ENCODE data around the gene ANKRD33.

The ANKRD33 gene

GRCh38 chr12:51925346-51926063 lies 37.6 kb downstream of the ANKRD33 start:
- Histone ChIP-seq H3K27ac (ENCODE audit: low read length) (no peak overlapping the region), H3K9me3 (ENCODE audit: control insufficient read depth in 1 of 2, low read length in 2 of 2) (no peaks in the 10 kb centered on the region)

GRCh38 chr12:51926064-51926632 lies 38.2 kb downstream of the ANKRD33 start:
- H3K9me3 ChIP-seq (ENCODE audit: control insufficient read depth in 1 of 2, low read length in 2 of 2): no peaks in the 10 kb centered on the region
- H3K4me3 ChIP-seq (ENCODE audit: low read depth in 1 of 2, low read length in 2 of 2): no peak overlapping the region
- no peaks in the 10 kb centered on the region for H3K36me3 ChIP-seq (ENCODE audit: control insufficient read depth in 1 of 2, insufficient read depth in 2 of 2, low read length in 2 of 2)
- H3K27me3 ChIP-seq (ENCODE audit: low read depth, low read length): no peaks in the 10 kb centered on the region
- peak overlapping the region; percentile 60 for H3K27ac ChIP-seq (ENCODE audit: low read length)
- H3K4me1 ChIP-seq (ENCODE audit: control insufficient read depth in 1 of 2, insufficient read depth in 2 of 2, low read length in 2 of 2): peaks cover 0 to 19% of the 10 kb centered on the region in 2 donors

More at GRCh38 chr12:51925346-51926063, 37.6 kb downstream of the ANKRD33 start:
- Histone ChIP-seq H3K36me3 (ENCODE audit: control insufficient read depth in 1 of 2, insufficient read depth in 2 of 2, low read length in 2 of 2) (no peaks in the 10 kb centered on the region), H3K4me3 (ENCODE audit: low read depth in 1 of 2, low read length in 2 of 2) (no peak overlapping the region), H3K27me3 (ENCODE audit: low read depth, low read length) (no peaks in the 10 kb centered on the region), H3K4me1 (ENCODE audit: control insufficient read depth in 1 of 2, insufficient read depth in 2 of 2, low read length in 2 of 2) (peaks cover 0 to 19% of the 10 kb centered on the region in 2 donors)

- Histone ChIP-seq H3K9me3 (ENCODE audit: control insufficient read depth in 1 of 2, low read length in 2 of 2) (no peaks in the 10 kb centered on the region), H3K4me3 (ENCODE audit: low read depth in 1 of 2, low read length in 2 of 2) (no peak overlapping the region), H3K27ac (ENCODE audit: low read length) (peak overlapping the region; percentile 60), H3K36me3 (ENCODE audit: control insufficient read depth in 1 of 2, insufficient read depth in 2 of 2, low read length in 2 of 2) (no peaks in the 10 kb centered on the region), H3K4me1 (ENCODE audit: control insufficient read depth in 1 of 2, insufficient read depth in 2 of 2, low read length in 2 of 2) (peaks cover 0 to 19% of the 10 kb centered on the region in 2 donors), H3K27me3 (ENCODE audit: low read depth, low read length) (no peaks in the 10 kb centered on the region)
Observed at GRCh38 chr12:51926718-51927117, 38.8 kb downstream of the ANKRD33 start.

- no peak overlapping the region for H3K4me3 ChIP-seq (ENCODE audit: low read depth in 1 of 2, low read length in 2 of 2)
- H3K27me3 ChIP-seq (ENCODE audit: low read depth, low read length): no peaks in the 10 kb centered on the region
- no peaks in the 10 kb centered on the region for H3K36me3 ChIP-seq (ENCODE audit: control insufficient read depth in 1 of 2, insufficient read depth in 2 of 2, low read length in 2 of 2)
- H3K4me1 ChIP-seq (ENCODE audit: control insufficient read depth in 1 of 2, insufficient read depth in 2 of 2, low read length in 2 of 2): no peaks in the 10 kb centered on the region
- H3K9me3 ChIP-seq (ENCODE audit: control insufficient read depth in 1 of 2, low read length in 2 of 2): no peaks in the 10 kb centered on the region
- H3K27ac ChIP-seq (ENCODE audit: low read length): no peak overlapping the region
Observed at GRCh38 chr12:51932218-51933076, 44.5 kb downstream of the ANKRD33 start.

GRCh38 chr12:51934080-51934479 lies 46.2 kb downstream of the ANKRD33 start:
- Histone ChIP-seq H3K9me3 (ENCODE audit: control insufficient read depth in 1 of 2, low read length in 2 of 2) (no peaks in the 10 kb centered on the region), H3K4me1 (ENCODE audit: control insufficient read depth in 1 of 2, insufficient read depth in 2 of 2, low read length in 2 of 2) (no peaks in the 10 kb centered on the region), H3K4me3 (ENCODE audit: low read depth in 1 of 2, low read length in 2 of 2) (no peak overlapping the region), H3K36me3 (ENCODE audit: control insufficient read depth in 1 of 2, insufficient read depth in 2 of 2, low read length in 2 of 2) (no peaks in the 10 kb centered on the region), H3K27ac (ENCODE audit: low read length) (no peak overlapping the region), H3K27me3 (ENCODE audit: low read depth, low read length) (no peaks in the 10 kb centered on the region)

- Histone ChIP-seq H3K4me1 (ENCODE audit: control insufficient read depth in 1 of 2, insufficient read depth in 2 of 2, low read length in 2 of 2) (peaks cover 8 to 9% of the 10 kb centered on the region in 2 donors), H3K4me3 (ENCODE audit: low read depth in 1 of 2, low read length in 2 of 2) (no peak overlapping the region), H3K36me3 (ENCODE audit: control insufficient read depth in 1 of 2, insufficient read depth in 2 of 2, low read length in 2 of 2) (no peaks in the 10 kb centered on the region), H3K27me3 (ENCODE audit: low read depth, low read length) (no peaks in the 10 kb centered on the region), H3K27ac (ENCODE audit: low read length) (no peak overlapping the region), H3K9me3 (ENCODE audit: control insufficient read depth in 1 of 2, low read length in 2 of 2) (no peaks in the 10 kb centered on the region)
Observed at GRCh38 chr12:51937926-51938325, 50.0 kb downstream of the ANKRD33 start.

- H3K9me3 ChIP-seq (ENCODE audit: control insufficient read depth in 1 of 2, low read length in 2 of 2): peaks cover 0 to 3% of the 10 kb centered on the region in 2 donors
- no peaks in the 10 kb centered on the region for H3K36me3 ChIP-seq (ENCODE audit: control insufficient read depth in 1 of 2, insufficient read depth in 2 of 2, low read length in 2 of 2)
- H3K4me1 ChIP-seq (ENCODE audit: control insufficient read depth in 1 of 2, insufficient read depth in 2 of 2, low read length in 2 of 2): peaks cover 8 to 9% of the 10 kb centered on the region in 2 donors
- no peak overlapping the region for H3K27ac ChIP-seq (ENCODE audit: low read length)
- no peak overlapping the region for H3K4me3 ChIP-seq (ENCODE audit: low read depth in 1 of 2, low read length in 2 of 2)
- H3K27me3 ChIP-seq (ENCODE audit: low read depth, low read length): no peaks in the 10 kb centered on the region
Observed at GRCh38 chr12:51938726-51939125, 50.8 kb downstream of the ANKRD33 start.

GRCh38 chr12:51941011-51941581 lies 53.2 kb downstream of the ANKRD33 start:
- Histone ChIP-seq H3K4me3 (ENCODE audit: low read depth in 1 of 2, low read length in 2 of 2) (no peak overlapping the region), H3K4me1 (ENCODE audit: control insufficient read depth in 1 of 2, insufficient read depth in 2 of 2, low read length in 2 of 2) (peaks cover 8 to 9% of the 10 kb centered on the region in 2 donors), H3K36me3 (ENCODE audit: control insufficient read depth in 1 of 2, insufficient read depth in 2 of 2, low read length in 2 of 2) (no peaks in the 10 kb centered on the region), H3K9me3 (ENCODE audit: control insufficient read depth in 1 of 2, low read length in 2 of 2) (peaks cover 8 to 12% of the 10 kb centered on the region in 2 donors), H3K27ac (ENCODE audit: low read length) (no peak overlapping the region), H3K27me3 (ENCODE audit: low read depth, low read length) (no peaks in the 10 kb centered on the region)
